K562 (cell line): Measurements from ENCODE around the gene JAG2. TPM values are rescaled to one million over a fixed set of nuclear protein-coding genes. Genes with fewer than 3 reads are reported as not detected.

Experiments used
- ATAC-seq: fragments of 200-7000 bp; cut with Tn5 transposase; 3 replicates; pipeline ENCODE4 v1.9.1; 2020; ENCODE audit warnings: moderate library complexity
- BruUV-seq: library from RNA; stranded (reverse); fragments of 400-500 nt; replicated peaks from 2 replicates; lab custom pipeline; 2021; lab: Mats Ljungman, UMichigan
- CTCF ChIA-PET: fragments of 300-600 bp; formaldehyde crosslinking; extraction: SDS; loops from one replicate; lab custom pipeline; 2021; ENCODE audit warnings: low intra/inter-chr PET ratio; lab: Yijun Ruan, JAX
- POLR2A ChIA-PET: fragments of 300-600, 350-650 bp; sonication (Branson Sonifier 250); formaldehyde crosslinking; extraction: SDS; loops from one replicate; lab custom pipeline; 2021; ENCODE audit warnings: antibody characterized with exemption, inconsistent platforms; lab: Yijun Ruan, JAX
- DNase-seq, 4 experiments: peaks; one replicate each; pipeline versions ENCODE4 v3.0.0 to v3.0.0-alpha.2; 2011 to 2018; ENCODE audit warnings: low spot score in 3 of 4, mixed read lengths in 3 of 4; ENCODE audit errors: extremely low read depth in 1 of 4
- FAIRE-seq: peaks from 2 replicates; lab custom pipeline; 2011; peaks lifted over from hg19 to GRCh38; lab: Jason Lieb, UNC
- H2AFZ ChIP-seq: 2 replicates; pipeline ENCODE4 v1.6.0; 2011; ENCODE audit warnings: low read depth, low read length, control low read depth, inconsistent platforms
- H3K27ac ChIP-seq: fragments of 200-600 bp; 3 replicates; pipeline ENCODE4 v1.8.0; 2011; ENCODE audit warnings: low read depth, mild to moderate bottlenecking, control low read depth, inconsistent platforms, low read length, moderate library complexity, mixed read lengths; ENCODE audit errors: extremely low read depth
- H3K27me3 ChIP-seq, 2 experiments: fragments of 300-600 bp in 1 of 2; 2 replicates in 1 of 2; 3 replicates in 1 of 2; pipeline versions ENCODE4 v1.6.0 to v1.8.0; 2011; ENCODE audit warnings: inconsistent platforms in 2 of 2, low read length in 2 of 2, mild to moderate bottlenecking in 1 of 2, mixed read lengths in 1 of 2, moderate library complexity in 1 of 2; ENCODE audit not compliant: control insufficient read depth in 2 of 2, insufficient read depth in 2 of 2
- H3K36me3 ChIP-seq: fragments of 300-600 bp; 3 replicates; pipeline ENCODE4 v1.8.0; 2011; ENCODE audit warnings: mild to moderate bottlenecking, low read length, inconsistent platforms; ENCODE audit not compliant: control insufficient read depth, insufficient read depth
- H3K4me1 ChIP-seq, 2 experiments: fragments of 200-600 bp in 1 of 2; replicated peaks in 1 of 2; 2 replicates in 1 of 2; 3 replicates in 1 of 2; pipeline versions ENCODE4 v1.5.1 to v1.8.0; 2011; ENCODE audit warnings: inconsistent platforms in 2 of 2, low read length in 2 of 2, mild to moderate bottlenecking in 1 of 2, mixed read lengths in 1 of 2, moderate library complexity in 1 of 2; ENCODE audit not compliant: control insufficient read depth in 2 of 2, insufficient read depth in 2 of 2
- H3K4me2 ChIP-seq: 2 replicates; pipeline ENCODE4 v1.6.1; 2011; ENCODE audit warnings: low read length, control low read depth, inconsistent platforms, mixed read lengths; ENCODE audit not compliant: insufficient read depth
- H3K4me3 ChIP-seq: fragments of 200-600 bp; sonication (generic), shearing (Covaris generic); 2 replicates; pipeline ENCODE4 v1.5.1; 2016; ENCODE audit warnings: control low read depth, inconsistent platforms
- H3K79me2 ChIP-seq: fragments of 200-600 bp; 3 replicates; pipeline ENCODE4 v1.8.0; 2011; ENCODE audit warnings: low read length, inconsistent platforms; ENCODE audit not compliant: control insufficient read depth, insufficient read depth
- H3K9ac ChIP-seq, 2 experiments: 2 replicates each; pipeline versions ENCODE4 v1.6.0 to v1.6.1; 2011; ENCODE audit warnings: low read depth in 2 of 2, low read length in 2 of 2, control low read depth in 1 of 2, inconsistent platforms in 1 of 2, mild to moderate bottlenecking in 1 of 2, mixed read lengths in 1 of 2; ENCODE audit not compliant: insufficient read depth in 1 of 2
- H3K9me1 ChIP-seq: one replicate; pipeline ENCODE4 v1.6.0; 2011; ENCODE audit warnings: inconsistent platforms, mild to moderate bottlenecking, low read length, moderate library complexity; ENCODE audit not compliant: control insufficient read depth, insufficient read depth
- H3K9me3 ChIP-seq: replicated peaks from 2 replicates; pipeline ENCODE4 v1.5.1; 2011; ENCODE audit warnings: low read depth, low read length, inconsistent platforms; ENCODE audit not compliant: control insufficient read depth, insufficient read depth
- H4K20me1 ChIP-seq: replicated peaks from 2 replicates; pipeline ENCODE4 v1.6.1; 2011; ENCODE audit warnings: low read length, inconsistent platforms, mixed read lengths; ENCODE audit not compliant: control insufficient read depth, insufficient read depth
- BHLHE40 ChIP-seq: IDR thresholded peaks from 2 replicates; pipeline ENCODE4 v1.6.1; 2011; ENCODE audit warnings: low read length, improper control_type of control experiment
- CHD2 ChIP-seq: IDR thresholded peaks from 2 replicates; pipeline ENCODE4 v1.6.1; 2011; ENCODE audit warnings: low read depth, low read length
- HDGF ChIP-seq: fragments of 450-650 bp; IDR thresholded peaks from 2 replicates; pipeline ENCODE4 v1.6.1; 2016
- HSF4 ChIP-seq: fragments of 250-450 bp; sonication (Bioruptor Pico); IDR thresholded peaks from 2 replicates; pipeline ENCODE4 v2.1.2; 2022; ENCODE audit warnings: mild to moderate bottlenecking, moderate library complexity, borderline replicate concordance
- MTA2 ChIP-seq: fragments of 450-650 bp; IDR thresholded peaks from 2 replicates; pipeline ENCODE4 v1.6.1; 2016; ENCODE audit warnings: low read depth
- TAL1 ChIP-seq: fragments of 450-650 bp; IDR thresholded peaks from 2 replicates; pipeline ENCODE4 v1.6.1; 2016; ENCODE audit warnings: mild to moderate bottlenecking
- ZNF253 ChIP-seq: fragments of 250-450 bp; sonication (Bioruptor Pico); conservative IDR thresholded peaks from 2 replicates; pipeline ENCODE4 v1.6.1; 2021; ENCODE audit warnings: mild to moderate bottlenecking
- WGBS: fragments of 100-300 bp; shearing (Covaris generic); methylation state at CpG from one replicate; pipeline ENCODE4 v1.1.6; 2016; ENCODE audit warnings: low coverage, mixed read lengths; ENCODE audit not compliant: insufficient coverage; ENCODE audit errors: missing lambda C conversion rate; 5-methylcytosine and 5-hydroxymethylcytosine counted together
- in situ Hi-C: fragments of 300-500 bp; cut with MboI; formaldehyde crosslinking; loops from 4 replicates; pipeline ENCODE4 v1.15.0; 2018; ENCODE audit warnings: inconsistent platforms, mixed read lengths
- intact Hi-C: fragments of 100-400 bp; cut with micrococcal nuclease; formaldehyde crosslinking; loops from 2 replicates; pipeline ENCODE4 v1.14.2; 2022
- polyA plus RNA-seq, 8 experiments: library from polyadenylated mRNA; depleted of rRNA in 4 of 8; stranded (reverse) in 5 of 8; unstranded in 3 of 8; fragments of >200 nt; fragmentation: Nextera tagmentation in 2 of 8; fragmentation: Illumina TruSeq in 1 of 8; extraction: Ambion mirVana in 2 of 8; extraction: Trizol in 1 of 8; gene quantifications; 2 replicates each; pipeline versions ENCODE4 v1.2.1 to v1.2.3, GENCODE V29; 2011 to 2014; ENCODE audit warnings: inconsistent platforms in 1 of 8, missing spikeins in 1 of 8
- total RNA-seq, 7 experiments: library from RNA; depleted of rRNA in 6 of 7; stranded (reverse); fragments of >200 nt in 6 of 7; fragmentation: Illumina TruSeq in 2 of 7; extraction: Trizol in 2 of 7; gene quantifications; 2 replicates each; pipeline versions ENCODE4 v1.2.1 to v1.2.3, GENCODE V29; 2011 to 2021; ENCODE audit warnings: low replicate concordance in 1 of 7
- TF ChIP-seq, protein P1 (sequence below): sonication (generic); formaldehyde crosslinking; IDR thresholded peaks from 2 replicates; pipeline ENCODE4 v1.8.0; 2022; ENCODE audit warnings: mild to moderate bottlenecking, missing genetic modification reagents
- TF ChIP-seq, protein P2 (sequence below): fragments of 250-450 bp; sonication (Bioruptor Pico); IDR thresholded peaks from 2 replicates; pipeline ENCODE4 v1.8.0; 2021; ENCODE audit warnings: mild to moderate bottlenecking, moderate library complexity
- TF ChIP-seq, protein P3 (sequence below): fragments of 450-650 bp; formaldehyde crosslinking; IDR thresholded peaks from 2 replicates; pipeline ENCODE4 v1.4.0; 2020; ENCODE audit warnings: mild to moderate bottlenecking

Gene JAG2
- total and polyA plus RNA-seq, 9 of the 15 experiments (the other 6 are each of a cell fraction or from before 2014, with no cell fraction given), result 0.25 to 48.4 (median 8.6) TPM

DNA sequence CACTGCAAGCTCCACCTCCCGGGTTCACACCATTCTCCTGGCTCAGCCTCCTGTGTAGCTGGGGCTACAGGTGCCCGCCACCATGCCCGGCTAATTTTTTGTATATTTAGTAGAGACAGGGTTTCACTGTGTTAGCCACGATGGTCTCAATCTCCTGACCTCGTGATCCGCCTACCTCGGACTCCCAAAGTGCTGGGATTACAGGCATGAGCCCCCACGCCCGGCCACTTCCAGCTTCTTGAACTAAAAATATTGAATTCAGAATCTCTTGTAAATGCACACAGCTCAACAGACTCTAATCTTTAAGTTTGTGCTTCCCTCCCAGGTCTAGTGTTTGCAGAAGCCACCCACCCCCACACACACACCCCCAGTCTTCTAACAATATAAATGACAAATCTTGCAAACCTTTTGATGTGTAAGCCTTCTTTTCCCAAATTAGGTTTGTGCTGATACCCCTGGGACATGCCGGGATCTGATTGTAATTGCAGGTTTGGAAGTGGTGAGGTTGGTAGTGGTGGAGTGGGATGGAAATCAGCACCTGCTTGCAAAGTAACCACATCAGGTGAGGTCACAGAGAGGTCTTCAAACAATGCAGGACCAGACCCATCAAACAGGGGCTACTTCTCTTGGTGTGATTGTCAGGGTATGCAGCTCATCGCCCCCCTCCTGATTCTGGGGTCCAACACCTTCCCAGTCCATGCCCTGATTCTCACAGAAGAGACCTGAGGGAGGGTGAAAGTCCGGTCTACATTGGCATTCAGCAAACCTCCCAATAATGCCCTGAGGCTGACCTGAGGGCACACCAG, 51.9 kb downstream of the JAG2 start:
- no peaks in the 10 kb centered on the region; a peak in 1 of 5 replicates for H3K4me1 ChIP-seq
- 11% methylated on average over 7 of the region's 12 CpGs for WGBS
- no peak overlapping the region for H3K4me3 ChIP-seq
- intact Hi-C loops, result no loop called here
- no peaks in the 10 kb centered on the region for H3K36me3 ChIP-seq
- H3K9me3 ChIP-seq, result no peaks in the 10 kb centered on the region
- no peak overlapping the region for H2AFZ ChIP-seq
- H3K27me3 ChIP-seq, result peaks cover 3 to 39% of the 10 kb centered on the region in 2 experiments; a peak in 3 of 5 replicates
- in situ Hi-C loops, result no loop called here
- H3K79me2 ChIP-seq, result no peaks in the 10 kb centered on the region
- no peaks in the 10 kb centered on the region for H3K9me1 ChIP-seq
- H4K20me1 ChIP-seq, result no peaks in the 10 kb centered on the region
- H3K27ac ChIP-seq, result no peak overlapping the region
- ATAC-seq, result no peak
- CTCF ChIA-PET, result no interaction called here
- H3K4me2 ChIP-seq, result no peak overlapping the region
- no TSS peak for BruUV-seq
- POLR2A ChIA-PET, result no interaction called here
- H3K9ac ChIP-seq, result no peak overlapping the region
- FAIRE-seq, result no peak
- DNase-seq, result no peak
- TF ChIP-seq HDGF, result no peak
- no peak for TF ChIP-seq MTA2
- no peak for TF ChIP-seq HSF4
- TF ChIP-seq, protein P1, sequence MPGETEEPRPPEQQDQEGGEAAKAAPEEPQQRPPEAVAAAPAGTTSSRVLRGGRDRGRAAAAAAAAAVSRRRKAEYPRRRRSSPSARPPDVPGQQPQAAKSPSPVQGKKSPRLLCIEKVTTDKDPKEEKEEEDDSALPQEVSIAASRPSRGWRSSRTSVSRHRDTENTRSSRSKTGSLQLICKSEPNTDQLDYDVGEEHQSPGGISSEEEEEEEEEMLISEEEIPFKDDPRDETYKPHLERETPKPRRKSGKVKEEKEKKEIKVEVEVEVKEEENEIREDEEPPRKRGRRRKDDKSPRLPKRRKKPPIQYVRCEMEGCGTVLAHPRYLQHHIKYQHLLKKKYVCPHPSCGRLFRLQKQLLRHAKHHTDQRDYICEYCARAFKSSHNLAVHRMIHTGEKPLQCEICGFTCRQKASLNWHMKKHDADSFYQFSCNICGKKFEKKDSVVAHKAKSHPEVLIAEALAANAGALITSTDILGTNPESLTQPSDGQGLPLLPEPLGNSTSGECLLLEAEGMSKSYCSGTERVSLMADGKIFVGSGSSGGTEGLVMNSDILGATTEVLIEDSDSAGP (CRISPR knock-in tag), result no peak
- TF ChIP-seq TAL1, result no peak
- no peak for TF ChIP-seq BHLHE40
- no peak for TF ChIP-seq ZNF253 (CRISPR knock-in tag)
- TF ChIP-seq, protein P2, sequence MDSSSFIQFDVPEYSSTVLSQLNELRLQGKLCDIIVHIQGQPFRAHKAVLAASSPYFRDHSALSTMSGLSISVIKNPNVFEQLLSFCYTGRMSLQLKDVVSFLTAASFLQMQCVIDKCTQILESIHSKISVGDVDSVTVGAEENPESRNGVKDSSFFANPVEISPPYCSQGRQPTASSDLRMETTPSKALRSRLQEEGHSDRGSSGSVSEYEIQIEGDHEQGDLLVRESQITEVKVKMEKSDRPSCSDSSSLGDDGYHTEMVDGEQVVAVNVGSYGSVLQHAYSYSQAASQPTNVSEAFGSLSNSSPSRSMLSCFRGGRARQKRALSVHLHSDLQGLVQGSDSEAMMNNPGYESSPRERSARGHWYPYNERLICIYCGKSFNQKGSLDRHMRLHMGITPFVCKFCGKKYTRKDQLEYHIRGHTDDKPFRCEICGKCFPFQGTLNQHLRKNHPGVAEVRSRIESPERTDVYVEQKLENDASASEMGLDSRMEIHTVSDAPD (CRISPR knock-in tag), result no peak
- TF ChIP-seq, protein P3, sequence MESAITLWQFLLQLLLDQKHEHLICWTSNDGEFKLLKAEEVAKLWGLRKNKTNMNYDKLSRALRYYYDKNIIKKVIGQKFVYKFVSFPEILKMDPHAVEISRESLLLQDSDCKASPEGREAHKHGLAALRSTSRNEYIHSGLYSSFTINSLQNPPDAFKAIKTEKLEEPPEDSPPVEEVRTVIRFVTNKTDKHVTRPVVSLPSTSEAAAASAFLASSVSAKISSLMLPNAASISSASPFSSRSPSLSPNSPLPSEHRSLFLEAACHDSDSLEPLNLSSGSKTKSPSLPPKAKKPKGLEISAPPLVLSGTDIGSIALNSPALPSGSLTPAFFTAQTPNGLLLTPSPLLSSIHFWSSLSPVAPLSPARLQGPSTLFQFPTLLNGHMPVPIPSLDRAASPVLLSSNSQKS, result no peak
- no peak for TF ChIP-seq CHD2
